ENCODE measurements around the gene TPCN1. TPM values are rescaled to one million over a fixed set of nuclear protein-coding genes. Genes with fewer than 3 reads are reported as not detected.

The TPCN1 gene
- total RNA-seq, 1 donor from 2014 or later: 27.9 TPM

- peak overlapping the region; percentile 44 for H3K27ac Mint-ChIP-seq (ENCODE audit: unreplicated experiment)
- no peak overlapping the region for H3K9ac ChIP-seq (ENCODE audit: low read length)
- no peak overlapping the region for H3K4me3 ChIP-seq (ENCODE audit: insufficient read depth, low read depth, low read length)
- no peaks in the 10 kb centered on the region for H3K36me3 ChIP-seq (ENCODE audit: insufficient read depth, low read length)
- H3K27me3 ChIP-seq (ENCODE audit: insufficient read depth, low read length): no peaks in the 10 kb centered on the region
- H3K79me2 ChIP-seq (ENCODE audit: insufficient read depth, low read length): no peaks in the 10 kb centered on the region
- no peak for FAIRE-seq
- no peaks in the 10 kb centered on the region for H3K27me3 Mint-ChIP-seq (ENCODE audit: low read depth, unreplicated experiment)
- no peak overlapping the region for H3K27ac ChIP-seq (ENCODE audit: low read depth, low read length)
- no peak overlapping the region for H3K4me2 ChIP-seq (ENCODE audit: low read length)
- H3K4me3 Mint-ChIP-seq (ENCODE audit: unreplicated experiment): no peak overlapping the region
- H3K9me3 ChIP-seq (ENCODE audit: insufficient read depth, low read depth, low read length): no peaks in the 10 kb centered on the region
- H2AFZ ChIP-seq (ENCODE audit: low read depth, low read length): no peak overlapping the region
- no peak for DNase-seq (ENCODE audit: low read depth)
- H3K9me3 Mint-ChIP-seq (ENCODE audit: unreplicated experiment): no peaks in the 10 kb centered on the region
- H3K36me3 Mint-ChIP-seq (ENCODE audit: low read depth, unreplicated experiment): peaks cover 22% of the 10 kb centered on the region
- peaks cover 3% of the 10 kb centered on the region for H3K4me1 Mint-ChIP-seq (ENCODE audit: low read depth, unreplicated experiment)
- no peak for TF ChIP-seq CTCF (IDR thresholded peaks at IDR 0.05; ENCODE audit: insufficient read depth, low read depth, low read length)
- TF ChIP-seq EZH2 (IDR thresholded peaks at IDR 0.05; ENCODE audit: insufficient read depth, low read length): no peak
- no peaks in the 10 kb centered on the region for H3K4me1 ChIP-seq (ENCODE audit: insufficient read depth, low read length)
- H4K20me1 ChIP-seq (ENCODE audit: insufficient read depth, low read length): no peaks in the 10 kb centered on the region
Observed at GRCh38 chr12:113285679-113286610, 64.7 kb downstream of the TPCN1 start.

- Histone ChIP-seq H3K9ac (ENCODE audit: low read length) (no peak overlapping the region), H3K9me3 (ENCODE audit: insufficient read depth, low read depth, low read length) (no peaks in the 10 kb centered on the region), H3K4me3 (ENCODE audit: insufficient read depth, low read depth, low read length) (no peak overlapping the region), H3K79me2 (ENCODE audit: insufficient read depth, low read length) (no peaks in the 10 kb centered on the region), H3K4me2 (ENCODE audit: low read length) (no peak overlapping the region), H3K36me3 (ENCODE audit: insufficient read depth, low read length) (no peaks in the 10 kb centered on the region), H2AFZ (ENCODE audit: low read depth, low read length) (no peak overlapping the region), H3K27me3 (ENCODE audit: insufficient read depth, low read length) (no peaks in the 10 kb centered on the region), H3K4me1 (ENCODE audit: insufficient read depth, low read length) (no peaks in the 10 kb centered on the region), H3K27ac (ENCODE audit: low read depth, low read length) (no peak overlapping the region), H4K20me1 (ENCODE audit: insufficient read depth, low read length) (no peaks in the 10 kb centered on the region)
- Mint-ChIP-seq H3K36me3 (ENCODE audit: low read depth, unreplicated experiment) (peaks cover 29% of the 10 kb centered on the region), H3K4me1 (ENCODE audit: low read depth, unreplicated experiment) (peaks cover 3% of the 10 kb centered on the region), H3K27ac (ENCODE audit: unreplicated experiment) (no peak overlapping the region), H3K9me3 (ENCODE audit: unreplicated experiment) (no peaks in the 10 kb centered on the region), H3K4me3 (ENCODE audit: unreplicated experiment) (no peak overlapping the region), H3K27me3 (ENCODE audit: low read depth, unreplicated experiment) (no peaks in the 10 kb centered on the region)
- no peak for FAIRE-seq
- DNase-seq (ENCODE audit: low read depth): no peak
- no peak for TF ChIP-seq EZH2 (IDR thresholded peaks at IDR 0.05; ENCODE audit: insufficient read depth, low read length)
- TF ChIP-seq CTCF (IDR thresholded peaks at IDR 0.05; ENCODE audit: insufficient read depth, low read depth, low read length): no peak
Observed at GRCh38 chr12:113286712-113287111, 65.4 kb downstream of the TPCN1 start.
